ENCODE measurements around the gene AMDHD2. TPM values are rescaled to one million over a fixed set of nuclear protein-coding genes. Genes with fewer than 3 reads are reported as not detected.

Gene AMDHD2
- 31.7 TPM for total RNA-seq

GRCh38 chr16:2520097-2520783, at the start of gene AMDHD2:
TSS of gene AMDHD2 (plus strand) at chr16:2520371. CDS start at chr16:2520459, 88 bp downstream.

GRCh38 chr16:2471016-2471652, 49.0 kb upstream of the AMDHD2 start, which contains the start of gene NTN3:
TSS of gene NTN3 (plus strand) at chr16:2471297. CDS start at chr16:2471702, 405 bp downstream.

GRCh38 chr16:2474877-2475412, 45.2 kb upstream of the AMDHD2 start, which contains the start of gene TBC1D24:
TSS of gene TBC1D24 (plus strand) at chr16:2475127. CDS start at chr16:2496149, 21,022 bp downstream.

GRCh38 chr16:2513405-2514332, 6.5 kb upstream of the AMDHD2 start, which contains the start of gene ATP6V0C:
TSS of gene ATP6V0C (plus strand) at chr16:2513952. CDS start at chr16:2514104, 152 bp downstream.

GRCh38 chr16:2531371-2531695, 11.2 kb downstream of the AMDHD2 start, which contains the start of gene CEMP1:
TSS of gene CEMP1 (minus strand) at chr16:2531408. CDS start at chr16:2531073, 335 bp downstream.

GRCh38 chr16:2537451-2538379, 17.5 kb downstream of the AMDHD2 start, which contains the start of gene PDPK1:
TSS of gene PDPK1 (plus strand) at chr16:2538021. CDS start at chr16:2538113, 92 bp downstream.

Other genes with a start within 250 kb of the AMDHD2 start
- gene ABCA3, start 179.6 kb upstream of the AMDHD2 start, total RNA-seq, result 25.3 TPM
- 10.2 TPM for gene CCNF, start 90.9 kb upstream of the AMDHD2 start, total RNA-seq
- 7.0 TPM for gene TEDC2, start 60.3 kb upstream of the AMDHD2 start, total RNA-seq
- gene NTN3, start 49.1 kb upstream of the AMDHD2 start, total RNA-seq, result 17.4 TPM
- 46.5 TPM for gene TBC1D24, start 45.2 kb upstream of the AMDHD2 start, total RNA-seq
- 45.1 TPM for gene ATP6V0C, start 6.4 kb upstream of the AMDHD2 start, total RNA-seq
- gene CEMP1, start 11.0 kb downstream of the AMDHD2 start, total RNA-seq, result not detected
- 35.7 TPM for gene PDPK1, start 17.6 kb downstream of the AMDHD2 start, total RNA-seq
- gene KCTD5, start 162.2 kb downstream of the AMDHD2 start, total RNA-seq, result 36.1 TPM
- gene PRSS27, start 199.9 kb downstream of the AMDHD2 start, total RNA-seq, result 2.0 TPM
- 265 TPM for gene SRRM2, start 232.3 kb downstream of the AMDHD2 start, total RNA-seq